Upper lobe of right lung (tissue), 1 donor: Measurements from ENCODE around the gene NFAM1. TPM values are rescaled to one million over a fixed set of nuclear protein-coding genes. Genes with fewer than 3 reads are reported as not detected.
A peak's percentile ranks its signal among the peaks of the same experiment; 100 is the strongest.

ENCODE experiments used
- ATAC-seq: fragments of 200-7000 bp; cut with Tn5 transposase; one replicate; pipeline ENCODE4 v1.9.1; 2020; ENCODE audit warnings: mild to moderate bottlenecking, moderate library complexity
- DNase-seq: peaks from one replicate; pipeline ENCODE4 v3.0.0-alpha.2; 2020
- H3K27ac ChIP-seq: fragments of 200-600 bp; one replicate; pipeline ENCODE4 v1.8.0; 2022
- H3K27me3 ChIP-seq: fragments of 200-600 bp; one replicate; pipeline ENCODE4 v1.8.0; 2022; ENCODE audit warnings: mild to moderate bottlenecking
- H3K36me3 ChIP-seq: fragments of 200-600 bp; one replicate; pipeline ENCODE4 v1.8.0; 2022
- H3K4me1 ChIP-seq: fragments of 200-600 bp; one replicate; pipeline ENCODE4 v1.8.0; 2022
- H3K4me3 ChIP-seq: fragments of 200-600 bp; one replicate; pipeline ENCODE4 v1.8.0; 2022; ENCODE audit warnings: mild to moderate bottlenecking
- H3K9me3 ChIP-seq: fragments of 200-600 bp; one replicate; pipeline ENCODE4 v1.8.0; 2022
- CTCF ChIP-seq: fragments of 200-600 bp; IDR thresholded peaks from one replicate; pipeline ENCODE4 v1.8.0; 2022; ENCODE audit warnings: antibody characterized with exemption
- intact Hi-C: fragments of 100-400 bp; cut with DNase I; formaldehyde crosslinking; loops from one replicate; pipeline ENCODE4 v1.11.0; 2022
- total RNA-seq: library from RNA; stranded (reverse); fragmentation: NEBNext Ultra II Directional; extraction: Animal tissue kit (Norgen Biotek cat#: 25700); gene quantifications from one replicate; pipeline ENCODE4 v1.2.1, GENCODE V29; 2021
- donor health status: DM: no; HTN: yes; CAD: no; lungs with severe emphysema.

The NFAM1 gene
- total RNA-seq, 1 donor from 2014 or later, result 12.6 TPM

GRCh38 chr22:42433754-42434682 is 1.8 kb upstream of the NFAM1 start:
- no peaks in the 10 kb centered on the region for H3K36me3 ChIP-seq
- H3K27me3 ChIP-seq, result peaks cover 4% of the 10 kb centered on the region
- H3K9me3 ChIP-seq, result no peaks in the 10 kb centered on the region
- H3K4me3 ChIP-seq, result no peak overlapping the region
- intact Hi-C loops, result loop anchor here (10.0 kb wide), 2 partner anchors 269 to 469 kb away; partner anchors contain the start of gene SEPTIN3
- H3K4me1 ChIP-seq, result peaks cover 16% of the 10 kb centered on the region
- ATAC-seq, result no peak
- DNase-seq, result no peak
- H3K27ac ChIP-seq, result no peak overlapping the region
- no peak for TF ChIP-seq CTCF

- intact Hi-C loops, result loop anchor here (10.0 kb wide), 2 partner anchors 268 to 468 kb away; partner anchors contain the start of gene SEPTIN3
- DNase-seq (no peak), ATAC-seq (no peak)
- Histone ChIP-seq H3K9me3 (no peaks in the 10 kb centered on the region), H3K4me3 (no peak overlapping the region), H3K4me1 (peaks cover 13% of the 10 kb centered on the region), H3K36me3 (no peaks in the 10 kb centered on the region), H3K27ac (no peak overlapping the region), H3K27me3 (peaks cover 4% of the 10 kb centered on the region)
- no peak for TF ChIP-seq CTCF
Measured at GRCh38 chr22:42432818-42433217, 615 bp upstream of the NFAM1 start.

- no peak for DNase-seq
- Histone ChIP-seq H3K9me3 (no peaks in the 10 kb centered on the region), H3K27me3 (peaks cover 12% of the 10 kb centered on the region), H3K27ac (peak overlapping the region; percentile 36), H3K36me3 (no peaks in the 10 kb centered on the region), H3K4me3 (peak overlapping the region; percentile 29), H3K4me1 (peaks cover 7% of the 10 kb centered on the region)
- no peak for TF ChIP-seq CTCF
- ATAC-seq, result no peak
- intact Hi-C loops, result loop anchor here (10.0 kb wide), 2 partner anchors 267 to 467 kb away; partner anchors contain the start of gene SEPTIN3
Measured at GRCh38 chr22:42431401-42432019, 693 bp downstream of the NFAM1 start.

GRCh38 chr22:42430528-42431125 is 1.6 kb downstream of the NFAM1 start:
- Histone ChIP-seq H3K9me3 (no peaks in the 10 kb centered on the region), H3K27me3 (peaks cover 11% of the 10 kb centered on the region), H3K4me3 (peak overlapping the region; percentile 29), H3K36me3 (no peaks in the 10 kb centered on the region), H3K27ac (no peak overlapping the region), H3K4me1 (no peaks in the 10 kb centered on the region)
- ATAC-seq, result peak; percentile 3
- DNase-seq, result no peak
- intact Hi-C loops, result loop anchor here (10.0 kb wide), 2 partner anchors 266 to 466 kb away; partner anchors contain the start of gene SEPTIN3
- no peak for TF ChIP-seq CTCF

- H3K4me1 ChIP-seq, result no peaks in the 10 kb centered on the region
- no peak overlapping the region for H3K27ac ChIP-seq
- TF ChIP-seq CTCF, result no peak
- ATAC-seq, result no peak
- peaks cover 8% of the 10 kb centered on the region for H3K27me3 ChIP-seq
- H3K36me3 ChIP-seq, result no peaks in the 10 kb centered on the region
- H3K4me3 ChIP-seq, result no peak overlapping the region
- no peak for DNase-seq
- intact Hi-C loops, result no loop called here
- no peaks in the 10 kb centered on the region for H3K9me3 ChIP-seq
Measured at GRCh38 chr22:42428760-42429159, 3.4 kb downstream of the NFAM1 start.
